Fibroblast of lung (primary cell): ENCODE measurements around the gene RAB13. TPM values are rescaled to one million over a fixed set of nuclear protein-coding genes. Genes with fewer than 3 reads are reported as not detected.
"Not testable (repeated sequence)": the region's sequence is repeated elsewhere in the genome, so short reads cannot be mapped to it uniquely, and the experiment has no call there.

ENCODE experiments used
- DNase-seq, 2 donors: peaks; one replicate each; pipeline versions ENCODE4 v3.0.0 to v3.0.0-alpha.2; 2010; ENCODE audit warnings: low read depth in 2 of 2
- H2AFZ ChIP-seq: 2 replicates; pipeline ENCODE4 v1.5.1; 2012; ENCODE audit warnings: low read length, control low read depth, inconsistent platforms
- H3K27ac ChIP-seq: 2 replicates; pipeline ENCODE4 v1.5.1; 2011; ENCODE audit warnings: low read length, control low read depth; ENCODE audit not compliant: insufficient read depth
- H3K27me3 ChIP-seq: 2 replicates; pipeline ENCODE4 v1.5.1; 2011; ENCODE audit warnings: mild to moderate bottlenecking, low read length; ENCODE audit not compliant: control insufficient read depth, insufficient read depth
- H3K36me3 ChIP-seq: 2 replicates; pipeline ENCODE4 v1.5.1; 2011; ENCODE audit warnings: low read length; ENCODE audit not compliant: control insufficient read depth, insufficient read depth
- H3K4me1 ChIP-seq: 2 replicates; pipeline ENCODE4 v1.5.1; 2011; ENCODE audit warnings: low read length; ENCODE audit not compliant: control insufficient read depth, insufficient read depth; ENCODE audit errors: extremely low read depth
- H3K4me2 ChIP-seq: 2 replicates; pipeline ENCODE4 v1.5.1; 2011; ENCODE audit warnings: low read length, control low read depth; ENCODE audit not compliant: insufficient read depth; ENCODE audit errors: extremely low read depth
- H3K4me3 ChIP-seq, 4 experiments: fragments of 200-600 bp in 1 of 4; sonication (generic) in 1 of 4; replicated peaks in 1 of 4; 2 replicates each; pipeline ENCODE4 v1.5.1; 2011 to 2016; ENCODE audit warnings: low read length in 4 of 4, low read depth in 3 of 4, mild to moderate bottlenecking in 3 of 4, control low read depth in 2 of 4, inconsistent platforms in 1 of 4, mixed read lengths in 1 of 4; ENCODE audit not compliant: insufficient read depth in 1 of 4; ENCODE audit errors: control extremely low read depth in 1 of 4
- H3K79me2 ChIP-seq: 2 replicates; pipeline ENCODE4 v1.5.1; 2012; ENCODE audit warnings: mild to moderate bottlenecking, low read length, inconsistent platforms; ENCODE audit not compliant: control insufficient read depth, insufficient read depth
- H3K9ac ChIP-seq: 2 replicates; pipeline ENCODE4 v1.5.1; 2011; ENCODE audit warnings: mild to moderate bottlenecking, low read length, control low read depth; ENCODE audit not compliant: insufficient read depth
- H3K9me3 ChIP-seq: 2 replicates; pipeline ENCODE4 v1.5.1; 2012; ENCODE audit warnings: low read depth, low read length; ENCODE audit not compliant: control insufficient read depth, insufficient read depth
- H4K20me1 ChIP-seq: 2 replicates; pipeline ENCODE4 v1.5.1; 2011; ENCODE audit warnings: low read length; ENCODE audit not compliant: control insufficient read depth, insufficient read depth; ENCODE audit errors: extremely low read depth
- EZH2 ChIP-seq: IDR thresholded peaks from 2 replicates; pipeline ENCODE4 v1.5.1; 2012; ENCODE audit warnings: low read length, control low read depth, mild to moderate bottlenecking; ENCODE audit errors: missing control alignments
- polyA plus RNA-seq, 2 donors: library from polyadenylated mRNA; depleted of rRNA in 1 of 2; stranded (reverse) in 1 of 2; unstranded in 1 of 2; fragments of >200 nt; gene quantifications; 2 replicates each; pipeline ENCODE4 v1.2.1, GENCODE V29; 2011 to 2012; ENCODE audit warnings: missing spikeins in 1 of 2
- total RNA-seq: library from RNA; depleted of rRNA; stranded (reverse); fragments of >200 nt; gene quantifications from 2 replicates; pipeline ENCODE4 v1.2.1, GENCODE V29; 2014
- TF ChIP-seq, protein P1 (sequence below), 2 donors: IDR thresholded peaks in 1 of 2; conservative IDR thresholded peaks in 1 of 2; 1 replicate in 1 of 2; 2 replicates in 1 of 2; pipeline ENCODE4 v1.5.1; 2011 to 2012; ENCODE audit warnings: low read length in 2 of 2, control low read depth in 1 of 2, inconsistent platforms in 1 of 2, low read depth in 1 of 2, mild to moderate bottlenecking in 1 of 2

The RAB13 gene
- total and polyA plus RNA-seq, 2 donors (not counting 1 experiment from before 2014, with no cell fraction given): 86.2 to 126 TPM

DNA sequence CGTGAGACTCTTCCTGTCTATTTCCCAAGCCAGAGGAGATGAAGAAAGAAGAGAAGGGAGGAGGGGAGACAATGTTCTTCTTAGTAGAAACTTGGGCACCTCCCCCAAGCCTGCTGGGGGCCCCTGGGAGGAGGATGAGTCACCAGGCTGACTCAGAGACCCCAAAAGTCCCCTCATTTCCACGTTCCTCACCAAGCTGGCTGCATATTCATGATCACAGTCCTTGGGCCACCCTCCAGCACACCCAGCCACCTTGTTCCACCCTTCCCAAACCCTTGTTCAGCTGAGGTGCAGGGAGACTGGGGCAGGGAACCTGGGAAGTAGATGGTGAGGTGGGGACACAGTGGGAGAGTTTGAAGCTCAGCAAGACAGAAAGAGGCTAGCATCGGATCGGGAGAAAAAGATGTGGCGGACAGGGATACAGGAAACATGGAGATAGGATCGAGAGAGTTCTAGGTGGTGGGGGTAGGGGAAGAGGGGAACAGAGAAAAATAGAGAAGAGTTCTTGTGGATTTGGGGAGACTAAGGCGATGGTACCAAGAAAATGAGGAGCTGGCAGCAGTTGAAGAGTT lies 712 bp downstream of the RAB13 start:
- no peaks in the 10 kb centered on the region for H3K9me3 ChIP-seq
- peak overlapping the region; percentile 94 for H3K4me2 ChIP-seq
- H3K27ac ChIP-seq: peak overlapping the region; percentile 68
- peak overlapping the region; percentile 70 for H3K9ac ChIP-seq
- peak overlapping the region; percentile 57 for H2AFZ ChIP-seq
- H4K20me1 ChIP-seq: no peaks in the 10 kb centered on the region
- DNase-seq: peak; percentile 72 to 83
- no peaks in the 10 kb centered on the region for H3K27me3 ChIP-seq
- H3K4me1 ChIP-seq: peaks cover 3% of the 10 kb centered on the region
- peaks cover 11% of the 10 kb centered on the region for H3K79me2 ChIP-seq
- H3K4me3 ChIP-seq: peak overlapping the region; percentile 54 to 100 (median 84)
- TF ChIP-seq EZH2: no peak
- TF ChIP-seq, protein P1, sequence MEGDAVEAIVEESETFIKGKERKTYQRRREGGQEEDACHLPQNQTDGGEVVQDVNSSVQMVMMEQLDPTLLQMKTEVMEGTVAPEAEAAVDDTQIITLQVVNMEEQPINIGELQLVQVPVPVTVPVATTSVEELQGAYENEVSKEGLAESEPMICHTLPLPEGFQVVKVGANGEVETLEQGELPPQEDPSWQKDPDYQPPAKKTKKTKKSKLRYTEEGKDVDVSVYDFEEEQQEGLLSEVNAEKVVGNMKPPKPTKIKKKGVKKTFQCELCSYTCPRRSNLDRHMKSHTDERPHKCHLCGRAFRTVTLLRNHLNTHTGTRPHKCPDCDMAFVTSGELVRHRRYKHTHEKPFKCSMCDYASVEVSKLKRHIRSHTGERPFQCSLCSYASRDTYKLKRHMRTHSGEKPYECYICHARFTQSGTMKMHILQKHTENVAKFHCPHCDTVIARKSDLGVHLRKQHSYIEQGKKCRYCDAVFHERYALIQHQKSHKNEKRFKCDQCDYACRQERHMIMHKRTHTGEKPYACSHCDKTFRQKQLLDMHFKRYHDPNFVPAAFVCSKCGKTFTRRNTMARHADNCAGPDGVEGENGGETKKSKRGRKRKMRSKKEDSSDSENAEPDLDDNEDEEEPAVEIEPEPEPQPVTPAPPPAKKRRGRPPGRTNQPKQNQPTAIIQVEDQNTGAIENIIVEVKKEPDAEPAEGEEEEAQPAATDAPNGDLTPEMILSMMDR (conservative IDR thresholded peaks at IDR 0.05 in 1 of 2, IDR thresholded peaks at IDR 0.05 in 1 of 2; ENCODE audit: low read depth in 1 of 2, low read length in 2 of 2): no peak
- H3K36me3 ChIP-seq: peaks cover 8% of the 10 kb centered on the region

DNA sequence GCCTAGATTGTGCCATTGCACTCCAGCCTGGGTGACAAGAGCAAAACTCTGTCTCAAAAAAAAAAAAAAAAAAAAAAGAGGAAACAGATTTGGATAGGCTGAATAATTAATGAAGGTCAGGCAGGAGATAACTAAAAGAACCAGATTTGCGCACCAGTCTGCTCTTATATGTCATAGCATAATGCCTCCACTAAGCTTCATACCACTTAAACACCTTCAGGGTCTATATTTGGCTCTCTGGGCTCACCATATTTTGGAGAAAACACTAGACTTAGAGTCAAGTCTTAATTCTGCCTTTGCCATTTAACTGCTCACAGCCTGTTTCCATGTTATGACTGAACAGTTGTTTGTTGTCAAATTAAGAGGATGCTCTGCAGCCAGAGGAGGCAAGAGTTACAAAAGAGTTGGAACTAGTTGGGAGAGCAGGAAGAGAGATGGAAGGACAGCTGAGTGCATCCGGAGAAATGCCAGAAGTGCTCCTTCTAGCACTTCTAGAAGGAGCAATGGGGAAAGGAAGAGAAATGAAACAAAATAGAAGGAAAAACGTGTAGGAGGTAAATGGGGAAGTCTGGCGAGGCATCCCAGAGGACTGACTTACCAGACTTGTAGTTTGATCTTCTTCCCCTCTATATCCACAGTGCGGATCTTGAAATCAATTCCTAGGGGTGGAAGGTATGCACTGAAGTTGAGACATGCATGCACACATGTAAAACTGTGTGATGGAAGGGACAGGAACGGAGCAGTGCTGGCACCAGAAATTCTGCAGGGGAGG lies 1.8 kb downstream of the RAB13 start:
- Histone ChIP-seq H3K9ac (no peak overlapping the region), H3K27ac (no peak overlapping the region), H3K4me3 (peak overlapping the region; percentile 54 to 100 (median 84)), H3K4me1 (peaks cover 3% of the 10 kb centered on the region), H4K20me1 (no peaks in the 10 kb centered on the region), H3K36me3 (peaks cover 8% of the 10 kb centered on the region), H3K4me2 (peak overlapping the region; percentile 94), H3K27me3 (no peaks in the 10 kb centered on the region), H3K79me2 (peaks cover 11% of the 10 kb centered on the region), H3K9me3 (no peaks in the 10 kb centered on the region), H2AFZ (no peak overlapping the region)
- no peak for DNase-seq
- no peak for TF ChIP-seq EZH2

DNA sequence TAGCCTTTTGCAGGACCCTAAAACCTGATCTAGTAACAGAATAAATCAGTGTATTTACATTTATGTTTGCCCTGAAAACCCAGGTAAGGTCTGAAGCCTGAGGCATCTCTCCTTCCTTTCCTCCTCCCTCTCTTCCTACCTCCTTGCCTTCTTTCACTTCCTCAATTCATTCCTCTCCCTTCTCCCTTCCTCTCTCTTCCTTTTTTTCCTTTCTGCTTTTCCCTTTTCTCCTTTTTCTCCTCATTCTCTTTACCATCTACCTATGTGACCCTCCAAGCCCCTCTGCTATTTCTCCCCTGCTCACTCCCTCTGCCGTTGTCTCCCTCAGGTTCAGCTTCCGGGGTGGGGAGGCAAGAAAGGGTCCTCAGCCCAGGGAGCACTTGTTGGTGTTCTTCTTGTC lies 4.4 kb downstream of the RAB13 start:
- H3K4me1 ChIP-seq, H3K4me2 ChIP-seq, H3K36me3 ChIP-seq, H3K27ac ChIP-seq, H4K20me1 ChIP-seq, H3K4me3 ChIP-seq, H3K9ac ChIP-seq, H2AFZ ChIP-seq, H3K9me3 ChIP-seq, DNase-seq, H3K27me3 ChIP-seq: not testable (repeated sequence)
- peaks cover 17% of the 10 kb centered on the region for H3K79me2 ChIP-seq

DNA sequence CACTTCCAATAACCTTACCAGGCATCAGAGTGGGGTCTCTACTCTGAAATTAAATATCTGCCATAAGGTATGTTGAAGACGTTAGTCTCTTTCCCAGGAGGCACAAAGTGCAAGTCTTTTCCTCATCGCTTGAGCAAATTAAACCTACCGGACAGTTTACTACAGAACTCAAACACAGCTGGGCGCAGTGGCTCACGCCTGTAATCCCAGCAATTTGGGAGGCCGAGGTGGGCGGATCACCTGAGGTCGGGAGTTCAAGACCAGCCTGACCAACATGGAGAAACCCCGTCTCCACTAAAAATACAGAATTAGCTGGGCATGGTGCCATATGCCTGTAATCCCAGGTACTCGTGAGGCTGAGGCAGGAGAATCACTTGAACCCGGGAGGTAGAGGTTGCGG lies 7.0 kb downstream of the RAB13 start:
- not testable (repeated sequence) for H3K4me1 ChIP-seq, H3K27me3 ChIP-seq, H4K20me1 ChIP-seq, H3K9ac ChIP-seq, H3K27ac ChIP-seq, H3K4me3 ChIP-seq, H2AFZ ChIP-seq, H3K9me3 ChIP-seq, DNase-seq, H3K4me2 ChIP-seq
- Histone ChIP-seq H3K36me3 (peaks cover 16% of the 10 kb centered on the region), H3K79me2 (peaks cover 17% of the 10 kb centered on the region)
